HG03139 (cell line): ENCODE measurements around the gene CDKAL1.
"Not testable (repeated sequence)": the region's sequence is repeated elsewhere in the genome, so short reads cannot be mapped to it uniquely, and the experiment has no call there.

Experiments used
- ATAC-seq: cut with Tn5 transposase; IDR thresholded peaks from one replicate; pipeline ENCODE4 v1.9.1; 2021; ENCODE audit not compliant: unreplicated experiment

The CDKAL1 gene

DNA sequence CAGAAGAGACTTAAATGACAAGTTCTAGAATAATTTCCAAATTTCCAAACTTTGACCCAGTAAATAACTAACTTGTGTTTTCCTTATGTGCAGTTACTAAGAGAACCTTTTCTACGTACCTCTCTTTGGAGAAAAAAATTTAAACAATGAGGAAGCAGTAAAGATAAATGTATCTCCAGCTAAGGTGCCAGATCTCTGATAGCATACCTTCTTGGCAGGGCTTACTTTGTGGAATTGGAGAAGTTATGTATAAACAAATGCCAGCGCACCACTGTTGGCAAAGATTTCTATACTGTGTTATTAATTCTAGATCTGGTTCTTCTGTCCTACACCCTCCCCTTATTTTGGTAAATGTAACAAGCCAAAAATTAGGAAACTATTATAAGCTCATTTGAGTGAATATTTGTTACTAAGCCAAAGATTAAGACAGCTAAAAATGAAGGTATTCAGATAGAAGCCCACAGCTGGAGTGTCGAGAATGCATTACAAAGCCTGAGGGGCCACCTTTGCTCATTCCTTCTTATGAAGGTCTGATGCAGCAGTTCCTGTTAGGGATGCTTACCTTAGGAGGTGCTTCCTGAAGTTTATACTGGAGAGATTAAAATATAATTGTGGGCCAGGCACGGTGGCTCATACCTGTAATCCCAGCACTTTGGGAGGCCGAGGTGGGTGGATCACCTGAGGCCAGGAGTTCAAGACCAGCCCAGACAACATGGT lies 686.2 kb downstream of the CDKAL1 start:
- no peak for ATAC-seq

GRCh38 chr6:21222656-21223055 lies 688.4 kb downstream of the CDKAL1 start:
- ATAC-seq: no peak

DNA sequence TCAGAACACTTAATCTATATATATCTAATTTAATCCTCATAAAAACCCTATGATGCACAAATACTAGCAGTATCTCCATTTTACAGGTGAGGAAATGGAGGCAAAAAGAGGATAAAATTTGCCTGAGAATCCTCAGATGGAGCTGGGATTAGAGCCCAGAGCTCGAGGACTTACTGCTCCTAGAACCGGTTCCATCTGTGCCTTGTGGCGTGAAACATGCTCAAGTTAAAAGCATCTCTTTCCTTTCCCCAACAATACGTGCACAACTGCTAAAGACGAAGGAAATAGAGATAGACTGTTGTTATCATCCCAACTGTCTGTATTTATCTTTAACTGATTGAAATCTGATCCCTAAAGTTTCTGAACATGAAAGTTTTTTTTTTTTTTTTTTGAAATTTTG lies 691.7 kb downstream of the CDKAL1 start:
- ATAC-seq: no peak

GRCh38 chr6:21227486-21227885 lies 693.2 kb downstream of the CDKAL1 start:
- no peak for ATAC-seq

- ATAC-seq: no peak
These were observed 694.2 kb downstream of the CDKAL1 start for GRCh38 chr6:21228411-21228810.

GRCh38 chr6:21228876-21229460 lies 694.7 kb downstream of the CDKAL1 start:
- ATAC-seq: no peak

GRCh38 chr6:21230536-21230935 lies 696.3 kb downstream of the CDKAL1 start:
- no peak for ATAC-seq

DNA sequence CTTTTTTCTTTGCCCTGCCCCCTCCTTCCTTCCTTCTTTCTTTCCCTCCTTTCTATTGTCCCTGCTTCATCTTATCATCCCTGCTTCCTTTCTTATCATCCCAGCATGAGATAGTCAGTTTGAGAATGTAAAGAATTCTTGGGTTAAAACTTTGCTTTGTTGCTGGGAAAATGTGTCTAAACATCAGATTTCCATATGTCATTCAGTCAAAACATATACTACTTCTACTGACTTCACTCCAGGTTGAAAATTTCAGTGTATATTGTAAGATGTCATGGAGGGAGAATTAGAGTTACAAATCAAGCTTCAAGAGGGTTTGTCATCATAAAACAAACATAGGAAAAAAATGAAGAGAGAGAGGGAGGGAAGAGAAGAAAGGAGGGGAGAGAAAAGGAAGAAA lies 700.9 kb downstream of the CDKAL1 start:
- ATAC-seq: no peak

- ATAC-seq: no peak
These were observed 704.0 kb downstream of the CDKAL1 start for GRCh38 chr6:21238208-21238607.

GRCh38 chr6:21240709-21241108 lies 706.5 kb downstream of the CDKAL1 start:
- ATAC-seq: no peak

- no peak for ATAC-seq
These were observed 707.2 kb downstream of the CDKAL1 start for GRCh38 chr6:21241231-21242130.

GRCh38 chr6:21244897-21245470 lies 710.7 kb downstream of the CDKAL1 start:
- ATAC-seq: no peak

GRCh38 chr6:21245488-21245887 lies 711.2 kb downstream of the CDKAL1 start:
- ATAC-seq: no peak

- ATAC-seq: no peak
These were observed 711.8 kb downstream of the CDKAL1 start for GRCh38 chr6:21246075-21246474.

- ATAC-seq: not testable (repeated sequence)
These were observed 720.2 kb downstream of the CDKAL1 start for GRCh38 chr6:21254460-21254859.

GRCh38 chr6:21256197-21256596 lies 721.9 kb downstream of the CDKAL1 start:
- ATAC-seq: no peak

DNA sequence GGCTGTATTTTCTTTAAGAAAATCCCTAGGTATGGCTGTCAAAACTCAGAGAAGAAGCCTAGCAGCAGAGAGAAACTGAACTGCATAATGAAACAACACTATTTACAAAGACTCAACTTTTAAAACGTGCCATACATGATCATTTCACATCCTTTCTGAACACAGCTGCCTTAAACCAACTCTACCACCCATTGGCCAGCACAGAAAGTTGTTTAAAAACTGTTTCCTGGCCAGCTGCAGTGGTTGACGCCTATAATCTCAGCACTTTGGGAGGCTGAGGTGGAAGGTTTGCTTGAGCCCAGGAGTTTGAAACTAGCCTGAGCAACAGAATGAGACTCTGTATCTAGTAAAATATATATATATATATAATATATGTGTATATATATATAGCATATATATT lies 722.9 kb downstream of the CDKAL1 start:
- no peak for ATAC-seq

GRCh38 chr6:21258665-21259064 lies 724.4 kb downstream of the CDKAL1 start:
- no peak for ATAC-seq

GRCh38 chr6:21259660-21260059 lies 725.4 kb downstream of the CDKAL1 start:
- no peak for ATAC-seq

GRCh38 chr6:21262504-21262903 lies 728.2 kb downstream of the CDKAL1 start:
- no peak for ATAC-seq

GRCh38 chr6:21263531-21264287 lies 729.5 kb downstream of the CDKAL1 start:
- ATAC-seq: no peak
